NCI-H524 (cell line): Measurements from ENCODE around the gene GPR152.
"Not testable (repeated sequence)": the region's sequence is repeated elsewhere in the genome, so short reads cannot be mapped to it uniquely, and the experiment has no call there.

Experiments
- DNase-seq, 2 experiments: peaks; one replicate each; lab custom pipeline; 2025; lab: John Stamatoyannopoulos, UW

The GPR152 gene

GRCh38 chr11:67409261-67409666 is 43.3 kb downstream of the GPR152 start:
- no peak for DNase-seq

GRCh38 chr11:67408437-67409200 is 43.9 kb downstream of the GPR152 start:
- DNase-seq: no peak

- no peak for DNase-seq
Observed at GRCh38 chr11:67407688-67408163, 44.8 kb downstream of the GPR152 start.

GRCh38 chr11:67406969-67407687 is 45.4 kb downstream of the GPR152 start:
- peak in 1 of 2 experiments; percentile 27 for DNase-seq

GRCh38 chr11:67406420-67406968 is 46.0 kb downstream of the GPR152 start:
- no peak for DNase-seq

- no peak for DNase-seq
Observed at GRCh38 chr11:67405688-67406339, 46.7 kb downstream of the GPR152 start.

GRCh38 chr11:67405196-67405567 is 47.3 kb downstream of the GPR152 start:
- no peak for DNase-seq

GRCh38 chr11:67404515-67405195 is 47.9 kb downstream of the GPR152 start:
- DNase-seq: no peak

GRCh38 chr11:67403085-67403484 is 49.4 kb downstream of the GPR152 start:
- DNase-seq: not testable (repeated sequence)

- not testable (repeated sequence) for DNase-seq
Observed at GRCh38 chr11:67402192-67402839, 50.2 kb downstream of the GPR152 start.

GRCh38 chr11:67401495-67402191 is 50.9 kb downstream of the GPR152 start, which contains the start of gene PPP1CA:
TSS of gene PPP1CA (minus strand) at chr11:67401858. CDS start at chr11:67401782, 76 bp downstream.
- DNase-seq: peak; percentile 71 to 78
